ENCODE data around the gene METTL21A.

METTL21A gene

GRCh38 chr2:207633686-207634085 lies 8.5 kb upstream of the METTL21A start:
- no peak overlapping the region for H2BK15ac ChIP-seq (ENCODE audit: low read depth, poor library complexity, severe bottlenecking)
- no peak overlapping the region for H3K4ac ChIP-seq (ENCODE audit: low read depth in 1 of 2, low read length in 2 of 2)
- no peaks in the 10 kb centered on the region for H3K79me1 ChIP-seq (replicated peaks; ENCODE audit: low read length, poor library complexity, severe bottlenecking)
- no peak overlapping the region for H3K14ac ChIP-seq (ENCODE audit: low read length in 2 of 2)
- no peak overlapping the region for H3K18ac ChIP-seq (ENCODE audit: low read depth in 1 of 2, low read length in 2 of 2)
- H3K4me1 ChIP-seq (ENCODE audit: control insufficient read depth, insufficient read depth, low read depth, low read length) = peaks cover 7% of the 10 kb centered on the region
- WGBS = 100% methylated on average over 1 of the region's 3 CpGs
- no peak overlapping the region for H2BK12ac ChIP-seq (ENCODE audit: low read length in 2 of 2)
- no peak overlapping the region for H2AFZ ChIP-seq (ENCODE audit: low read depth, low read length)
- H3K9me3 ChIP-seq (ENCODE audit: control insufficient read depth, low read length) = no peaks in the 10 kb centered on the region
- H4K8ac ChIP-seq (ENCODE audit: low read length) = no peak overlapping the region
- no peak overlapping the region for H3K4me3 ChIP-seq (ENCODE audit: insufficient read depth in 1 of 2, low read depth in 1 of 2, low read length in 2 of 2)
- H3K36me3 ChIP-seq (ENCODE audit: control insufficient read depth in 1 of 2, insufficient read depth in 2 of 2, low read depth in 1 of 2, low read length in 2 of 2) = no peaks in the 10 kb centered on the region
- H2AK5ac ChIP-seq (ENCODE audit: low read length, severe bottlenecking) = no peak overlapping the region
- H2BK5ac ChIP-seq (ENCODE audit: low read depth, low read length, poor library complexity, severe bottlenecking) = no peak overlapping the region
- no peak overlapping the region for H3K9ac ChIP-seq (ENCODE audit: low read length)
- peaks cover 0 to 3% of the 10 kb centered on the region in 2 experiments for H3K27me3 ChIP-seq (ENCODE audit: control insufficient read depth in 1 of 2, insufficient read depth in 1 of 2, low read length in 2 of 2)
- H3K23ac ChIP-seq (ENCODE audit: low read length in 2 of 2) = no peak overlapping the region
- H3K27ac ChIP-seq (ENCODE audit: low read length, poor library complexity, severe bottlenecking) = no peak overlapping the region
- H3K4me2 ChIP-seq (ENCODE audit: low read length, poor library complexity, severe bottlenecking) = no peak overlapping the region
- DNase-seq = no peak
- no peak overlapping the region for H2BK120ac ChIP-seq (ENCODE audit: low read depth, low read length)
- no peak overlapping the region for H4K91ac ChIP-seq (ENCODE audit: low read length)

GRCh38 chr2:207632575-207633493 lies 7.6 kb upstream of the METTL21A start:
- Histone ChIP-seq H2BK120ac (ENCODE audit: low read depth, low read length) (no peak overlapping the region), H3K4ac (ENCODE audit: low read depth in 1 of 2, low read length in 2 of 2) (no peak overlapping the region), H3K4me3 (ENCODE audit: insufficient read depth in 1 of 2, low read depth in 1 of 2, low read length in 2 of 2) (peak overlapping the region in 1 of 2 experiments; percentile 15), H3K27me3 (ENCODE audit: control insufficient read depth in 1 of 2, insufficient read depth in 1 of 2, low read length in 2 of 2) (peaks cover 0 to 3% of the 10 kb centered on the region in 2 experiments), H3K4me1 (ENCODE audit: control insufficient read depth, insufficient read depth, low read depth, low read length) (peaks cover 7% of the 10 kb centered on the region), H3K36me3 (ENCODE audit: control insufficient read depth in 1 of 2, insufficient read depth in 2 of 2, low read depth in 1 of 2, low read length in 2 of 2) (no peaks in the 10 kb centered on the region), H2AFZ (ENCODE audit: low read depth, low read length) (no peak overlapping the region), H3K4me2 (ENCODE audit: low read length, poor library complexity, severe bottlenecking) (no peak overlapping the region), H3K79me1 (replicated peaks; ENCODE audit: low read length, poor library complexity, severe bottlenecking) (no peaks in the 10 kb centered on the region), H4K8ac (ENCODE audit: low read length) (no peak overlapping the region), H2BK12ac (ENCODE audit: low read length in 2 of 2) (no peak overlapping the region), H4K91ac (ENCODE audit: low read length) (no peak overlapping the region), H2AK5ac (ENCODE audit: low read length, severe bottlenecking) (no peak overlapping the region), H3K9ac (ENCODE audit: low read length) (no peak overlapping the region), H3K27ac (ENCODE audit: low read length, poor library complexity, severe bottlenecking) (no peak overlapping the region), H3K23ac (ENCODE audit: low read length in 2 of 2) (no peak overlapping the region), H3K9me3 (ENCODE audit: control insufficient read depth, low read length) (no peaks in the 10 kb centered on the region), H2BK5ac (ENCODE audit: low read depth, low read length, poor library complexity, severe bottlenecking) (no peak overlapping the region), H3K14ac (ENCODE audit: low read length in 2 of 2) (no peak overlapping the region), H3K18ac (ENCODE audit: low read depth in 1 of 2, low read length in 2 of 2) (no peak overlapping the region), H2BK15ac (ENCODE audit: low read depth, poor library complexity, severe bottlenecking) (no peak overlapping the region)
- peak; percentile 70 for DNase-seq
- 97% methylated on average over 8 of the region's 8 CpGs for WGBS

GRCh38 chr2:207630491-207630890 lies 5.3 kb upstream of the METTL21A start:
- DNase-seq = no peak
- H3K9ac ChIP-seq (ENCODE audit: low read length) = no peak overlapping the region

GRCh38 chr2:207629553-207629952 lies 4.4 kb upstream of the METTL21A start:
- Histone ChIP-seq H3K27ac (ENCODE audit: low read length, poor library complexity, severe bottlenecking) (no peak overlapping the region), H3K14ac (ENCODE audit: low read length in 2 of 2) (no peak overlapping the region), H3K27me3 (ENCODE audit: control insufficient read depth in 1 of 2, insufficient read depth in 1 of 2, low read length in 2 of 2) (no peaks in the 10 kb centered on the region), H3K9me3 (ENCODE audit: control insufficient read depth, low read length) (no peaks in the 10 kb centered on the region), H3K18ac (ENCODE audit: low read depth in 1 of 2, low read length in 2 of 2) (no peak overlapping the region), H2BK12ac (ENCODE audit: low read length in 2 of 2) (no peak overlapping the region), H2AK5ac (ENCODE audit: low read length, severe bottlenecking) (no peak overlapping the region), H4K91ac (ENCODE audit: low read length) (peak overlapping the region; percentile 62), H3K4me3 (ENCODE audit: insufficient read depth in 1 of 2, low read depth in 1 of 2, low read length in 2 of 2) (no peak overlapping the region), H3K4ac (ENCODE audit: low read depth in 1 of 2, low read length in 2 of 2) (no peak overlapping the region), H3K36me3 (ENCODE audit: control insufficient read depth in 1 of 2, insufficient read depth in 2 of 2, low read depth in 1 of 2, low read length in 2 of 2) (no peaks in the 10 kb centered on the region), H3K79me1 (replicated peaks; ENCODE audit: low read length, poor library complexity, severe bottlenecking) (no peaks in the 10 kb centered on the region), H2AFZ (ENCODE audit: low read depth, low read length) (no peak overlapping the region), H3K9ac (ENCODE audit: low read length) (no peak overlapping the region), H2BK120ac (ENCODE audit: low read depth, low read length) (no peak overlapping the region), H4K8ac (ENCODE audit: low read length) (no peak overlapping the region), H3K4me1 (ENCODE audit: control insufficient read depth, insufficient read depth, low read depth, low read length) (peaks cover 8% of the 10 kb centered on the region), H2BK15ac (ENCODE audit: low read depth, poor library complexity, severe bottlenecking) (no peak overlapping the region), H2BK5ac (ENCODE audit: low read depth, low read length, poor library complexity, severe bottlenecking) (no peak overlapping the region), H3K4me2 (ENCODE audit: low read length, poor library complexity, severe bottlenecking) (no peak overlapping the region), H3K23ac (ENCODE audit: low read length in 2 of 2) (peak overlapping the region in 1 of 2 experiments; percentile 77)
- DNase-seq = no peak
- WGBS = 69% methylated on average over 1 of the region's 1 CpG

More at GRCh38 chr2:207630491-207630890, 5.3 kb upstream of the METTL21A start:
- Histone ChIP-seq H4K8ac (ENCODE audit: low read length) (no peak overlapping the region), H3K4me1 (ENCODE audit: control insufficient read depth, insufficient read depth, low read depth, low read length) (peaks cover 10% of the 10 kb centered on the region), H3K4ac (ENCODE audit: low read depth in 1 of 2, low read length in 2 of 2) (no peak overlapping the region), H2BK12ac (ENCODE audit: low read length in 2 of 2) (no peak overlapping the region), H2BK5ac (ENCODE audit: low read depth, low read length, poor library complexity, severe bottlenecking) (no peak overlapping the region), H3K18ac (ENCODE audit: low read depth in 1 of 2, low read length in 2 of 2) (no peak overlapping the region), H3K23ac (ENCODE audit: low read length in 2 of 2) (no peak overlapping the region), H3K27ac (ENCODE audit: low read length, poor library complexity, severe bottlenecking) (no peak overlapping the region), H2BK15ac (ENCODE audit: low read depth, poor library complexity, severe bottlenecking) (no peak overlapping the region), H3K4me3 (ENCODE audit: insufficient read depth in 1 of 2, low read depth in 1 of 2, low read length in 2 of 2) (no peak overlapping the region), H3K4me2 (ENCODE audit: low read length, poor library complexity, severe bottlenecking) (no peak overlapping the region), H2AFZ (ENCODE audit: low read depth, low read length) (no peak overlapping the region), H3K9me3 (ENCODE audit: control insufficient read depth, low read length) (no peaks in the 10 kb centered on the region), H2AK5ac (ENCODE audit: low read length, severe bottlenecking) (no peak overlapping the region), H3K79me1 (replicated peaks; ENCODE audit: low read length, poor library complexity, severe bottlenecking) (no peaks in the 10 kb centered on the region), H4K91ac (ENCODE audit: low read length) (no peak overlapping the region), H2BK120ac (ENCODE audit: low read depth, low read length) (no peak overlapping the region), H3K36me3 (ENCODE audit: control insufficient read depth in 1 of 2, insufficient read depth in 2 of 2, low read depth in 1 of 2, low read length in 2 of 2) (no peaks in the 10 kb centered on the region), H3K27me3 (ENCODE audit: control insufficient read depth in 1 of 2, insufficient read depth in 1 of 2, low read length in 2 of 2) (no peaks in the 10 kb centered on the region), H3K14ac (ENCODE audit: low read length in 2 of 2) (peak overlapping the region in 1 of 2 experiments; percentile 26)
- 91% methylated on average over 4 of the region's 4 CpGs for WGBS
